GM06990 (cell line): Measurements from ENCODE around the gene PRSS53.

Experiments
- DNase-seq: peaks from one replicate; pipeline ENCODE4 v3.0.0-alpha.2; 2011; ENCODE audit not compliant: insufficient read length; ENCODE audit errors: extremely low read depth
- H3K27me3 ChIP-seq: replicated peaks from 2 replicates; pipeline ENCODE4 v1.6.0; 2011; ENCODE audit warnings: low read length; ENCODE audit not compliant: control insufficient read depth, insufficient read depth
- H3K36me3 ChIP-seq: 2 replicates; pipeline ENCODE4 v1.5.1; 2011; ENCODE audit warnings: low read length; ENCODE audit not compliant: control insufficient read depth, insufficient read depth
- H3K4me3 ChIP-seq: replicated peaks from 2 replicates; pipeline ENCODE4 v1.5.1; 2011; ENCODE audit warnings: low read depth, mild to moderate bottlenecking, control low read depth, low read length
- TF ChIP-seq, protein P1 (sequence below): IDR thresholded peaks from 2 replicates; pipeline ENCODE4 v1.5.1; 2011; ENCODE audit warnings: low read length, control low read depth, mild to moderate bottlenecking, inconsistent platforms; ENCODE audit not compliant: insufficient read depth, poor library complexity, severe bottlenecking

The PRSS53 gene

GRCh38 chr16:31130899-31131298 is 42.2 kb upstream of the PRSS53 start:
- no peaks in the 10 kb centered on the region for H3K27me3 ChIP-seq

GRCh38 chr16:31130336-31130891 is 41.7 kb upstream of the PRSS53 start:
- no peak overlapping the region for H3K4me3 ChIP-seq
- peaks cover 10% of the 10 kb centered on the region for H3K36me3 ChIP-seq
- no peak for DNase-seq
- TF ChIP-seq, protein P1, sequence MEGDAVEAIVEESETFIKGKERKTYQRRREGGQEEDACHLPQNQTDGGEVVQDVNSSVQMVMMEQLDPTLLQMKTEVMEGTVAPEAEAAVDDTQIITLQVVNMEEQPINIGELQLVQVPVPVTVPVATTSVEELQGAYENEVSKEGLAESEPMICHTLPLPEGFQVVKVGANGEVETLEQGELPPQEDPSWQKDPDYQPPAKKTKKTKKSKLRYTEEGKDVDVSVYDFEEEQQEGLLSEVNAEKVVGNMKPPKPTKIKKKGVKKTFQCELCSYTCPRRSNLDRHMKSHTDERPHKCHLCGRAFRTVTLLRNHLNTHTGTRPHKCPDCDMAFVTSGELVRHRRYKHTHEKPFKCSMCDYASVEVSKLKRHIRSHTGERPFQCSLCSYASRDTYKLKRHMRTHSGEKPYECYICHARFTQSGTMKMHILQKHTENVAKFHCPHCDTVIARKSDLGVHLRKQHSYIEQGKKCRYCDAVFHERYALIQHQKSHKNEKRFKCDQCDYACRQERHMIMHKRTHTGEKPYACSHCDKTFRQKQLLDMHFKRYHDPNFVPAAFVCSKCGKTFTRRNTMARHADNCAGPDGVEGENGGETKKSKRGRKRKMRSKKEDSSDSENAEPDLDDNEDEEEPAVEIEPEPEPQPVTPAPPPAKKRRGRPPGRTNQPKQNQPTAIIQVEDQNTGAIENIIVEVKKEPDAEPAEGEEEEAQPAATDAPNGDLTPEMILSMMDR: no peak
- H3K27me3 ChIP-seq: no peaks in the 10 kb centered on the region

More at GRCh38 chr16:31130899-31131298, 42.2 kb upstream of the PRSS53 start:
- H3K36me3 ChIP-seq: peaks cover 10% of the 10 kb centered on the region
- no peak overlapping the region for H3K4me3 ChIP-seq
- DNase-seq: no peak
- TF ChIP-seq, protein P1: no peak

DNA sequence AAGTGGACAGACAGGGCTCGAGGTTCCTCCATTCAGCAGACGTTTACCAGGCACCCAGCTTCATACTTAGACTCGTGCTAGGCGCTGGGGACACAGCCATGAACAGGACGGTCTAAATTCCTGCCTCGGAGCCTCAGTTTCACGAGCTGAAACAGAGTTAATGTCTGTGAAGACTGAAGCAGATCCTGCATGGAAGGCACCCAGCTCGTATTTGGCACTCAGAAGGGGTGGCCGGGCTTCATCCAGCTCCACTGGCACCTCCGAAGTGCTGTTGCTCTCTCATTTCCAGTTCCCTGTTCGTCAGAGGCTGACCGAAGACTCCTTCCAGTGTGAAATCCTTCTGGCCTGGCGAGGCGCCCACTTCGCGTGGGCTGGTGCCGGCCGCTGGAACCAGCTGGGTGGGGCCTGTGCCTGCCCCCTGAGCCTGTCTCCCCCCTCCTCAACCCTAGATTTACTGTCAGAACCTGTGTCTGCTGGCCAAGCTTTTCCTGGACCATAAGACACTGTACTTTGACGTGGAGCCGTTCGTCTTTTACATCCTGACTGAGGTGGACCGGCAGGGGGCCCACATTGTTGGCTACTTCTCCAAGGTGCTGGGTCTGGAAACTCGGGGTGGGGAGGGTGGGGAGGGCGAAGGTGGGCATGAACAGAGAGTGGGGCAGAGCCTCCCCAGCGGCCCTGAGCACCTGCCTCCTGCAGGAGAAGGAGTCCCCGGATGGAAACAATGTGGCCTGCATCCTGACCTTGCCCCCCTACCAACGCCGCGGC is 41.0 kb upstream of the PRSS53 start:
- Histone ChIP-seq H3K27me3 (no peaks in the 10 kb centered on the region), H3K4me3 (no peak overlapping the region), H3K36me3 (peaks cover 10% of the 10 kb centered on the region)
- no peak for DNase-seq
- TF ChIP-seq, protein P1: no peak

DNA sequence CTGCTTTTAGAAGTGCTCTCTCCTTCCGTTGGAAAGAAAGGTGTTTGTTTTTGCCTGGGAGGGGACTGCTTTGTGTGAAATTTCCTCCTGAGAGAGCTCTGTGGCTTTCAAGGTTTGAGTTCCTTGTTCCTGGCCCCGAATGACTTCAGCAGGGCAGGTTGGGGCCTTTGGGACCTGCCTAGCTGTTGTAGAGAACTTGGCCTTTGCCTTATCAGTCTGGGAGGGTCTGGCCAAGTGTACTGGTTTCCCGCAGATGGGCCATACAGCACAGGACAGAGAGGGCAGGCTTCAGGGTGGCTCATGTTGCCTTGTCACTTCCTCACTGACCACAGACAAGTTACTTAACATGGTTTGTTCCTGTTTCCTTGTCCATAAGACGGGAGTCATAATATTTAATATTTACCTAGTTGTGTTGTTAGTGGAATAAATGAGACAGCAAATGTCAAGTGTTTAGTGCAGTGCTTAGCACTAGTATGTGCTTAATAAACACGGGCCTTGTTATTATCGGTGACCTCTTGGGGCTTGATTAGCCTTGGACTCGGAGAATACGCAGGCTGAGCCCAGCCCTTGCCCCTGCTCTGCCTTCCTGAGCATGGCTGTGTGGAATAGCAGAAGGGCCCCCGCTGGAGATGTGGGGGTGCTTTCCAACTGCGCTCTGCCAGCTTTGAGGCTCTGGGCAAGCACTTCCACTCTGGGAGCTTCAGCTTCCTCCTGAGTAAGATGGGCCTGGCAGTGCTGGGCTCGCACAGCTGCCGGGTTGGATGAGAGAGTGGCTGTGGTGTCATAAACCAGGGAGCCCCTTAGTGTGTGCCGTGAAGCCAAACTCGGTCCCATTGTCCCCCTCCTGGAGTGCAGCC is 40.2 kb upstream of the PRSS53 start:
- TF ChIP-seq, protein P1: no peak

DNA sequence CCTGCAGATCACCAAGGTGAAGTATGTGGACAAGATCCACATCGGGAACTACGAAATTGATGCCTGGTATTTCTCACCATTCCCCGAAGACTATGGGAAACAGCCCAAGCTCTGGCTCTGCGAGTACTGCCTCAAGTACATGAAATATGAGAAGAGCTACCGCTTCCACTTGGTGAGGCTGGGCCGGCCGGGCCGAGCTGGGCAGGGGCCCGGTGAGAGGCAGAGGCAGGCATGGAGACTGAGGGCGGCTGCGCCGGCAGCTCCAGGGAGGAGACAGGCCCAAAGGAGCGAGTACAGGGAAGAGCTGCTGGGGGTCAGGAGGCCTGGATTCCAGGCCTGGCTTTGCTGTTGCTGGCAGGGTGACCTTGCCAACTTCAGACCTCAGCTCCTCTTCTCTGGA is 38.4 kb upstream of the PRSS53 start:
- DNase-seq: no peak
- Histone ChIP-seq H3K4me3 (no peak overlapping the region), H3K27me3 (no peaks in the 10 kb centered on the region), H3K36me3 (peaks cover 10% of the 10 kb centered on the region)
- TF ChIP-seq, protein P1: no peak

More for the DNA sequence above, 40.2 kb upstream of the PRSS53 start:
- Histone ChIP-seq H3K27me3 (no peaks in the 10 kb centered on the region), H3K4me3 (no peak overlapping the region), H3K36me3 (peaks cover 10% of the 10 kb centered on the region)
- no peak for DNase-seq
